ENCODE data around the gene MARS1.
A peak's percentile ranks its signal among the peaks of the same experiment; 100 is the strongest.
"Not testable (repeated sequence)": the region's sequence is repeated elsewhere in the genome, so short reads cannot be mapped to it uniquely, and the experiment has no call there.

The MARS1 gene

GRCh38 chr12:57487597-57488401 lies at the start of gene MARS1:
Gene MARS1, plus strand, starts transcription at chr12:57488068. Its CDS starts 23 bp downstream, at chr12:57488091.
- DNase-seq: peak; percentile 91

DNA sequence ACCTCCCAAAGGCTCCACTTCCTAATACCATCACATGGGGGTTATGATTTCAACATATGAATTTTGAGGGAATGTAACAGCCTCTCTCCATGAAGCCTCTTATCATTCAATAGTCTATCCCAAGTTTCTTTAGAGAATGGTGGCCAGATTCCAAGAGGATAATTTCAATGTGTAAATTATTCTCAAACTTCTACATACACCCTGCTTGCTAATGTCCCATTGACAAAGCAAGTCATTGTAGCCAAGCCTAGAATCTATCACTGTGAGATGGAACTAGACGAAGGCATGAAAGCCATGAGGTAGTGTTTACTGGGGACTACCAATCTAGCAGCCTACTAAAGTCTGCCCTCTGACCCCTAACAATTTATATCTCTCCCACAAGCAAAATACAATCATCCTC lies 49.5 kb upstream of the MARS1 start:
- DNase-seq: no peak

DNA sequence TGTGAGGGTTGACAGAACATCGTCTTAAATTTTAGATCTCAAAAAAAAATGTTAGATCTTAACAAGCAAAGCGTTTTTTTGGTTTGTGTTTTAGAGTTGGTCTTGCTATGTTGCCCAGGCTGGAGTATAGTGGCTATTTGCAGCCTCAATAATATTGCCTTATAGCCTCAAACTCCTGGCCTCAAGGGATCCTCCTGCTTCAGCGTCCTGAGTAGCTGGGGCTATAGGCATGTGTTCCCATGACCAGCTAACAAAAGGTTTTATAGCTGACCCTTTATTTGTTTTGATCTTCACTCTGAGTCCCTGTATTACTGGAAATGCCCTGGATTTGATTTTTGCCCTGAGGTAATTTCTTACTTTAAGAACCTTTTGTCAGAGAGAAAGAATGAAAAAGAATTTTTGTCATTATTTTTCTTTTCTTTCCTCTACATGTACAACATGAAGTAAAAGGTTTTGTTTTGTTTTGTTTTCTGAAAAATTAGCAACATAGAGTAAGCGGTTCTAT lies 48.1 kb upstream of the MARS1 start:
- DNase-seq: no peak

- DNase-seq: not testable (repeated sequence)
Measured at GRCh38 chr12:57441393-57441792, 46.5 kb upstream of the MARS1 start.

DNA sequence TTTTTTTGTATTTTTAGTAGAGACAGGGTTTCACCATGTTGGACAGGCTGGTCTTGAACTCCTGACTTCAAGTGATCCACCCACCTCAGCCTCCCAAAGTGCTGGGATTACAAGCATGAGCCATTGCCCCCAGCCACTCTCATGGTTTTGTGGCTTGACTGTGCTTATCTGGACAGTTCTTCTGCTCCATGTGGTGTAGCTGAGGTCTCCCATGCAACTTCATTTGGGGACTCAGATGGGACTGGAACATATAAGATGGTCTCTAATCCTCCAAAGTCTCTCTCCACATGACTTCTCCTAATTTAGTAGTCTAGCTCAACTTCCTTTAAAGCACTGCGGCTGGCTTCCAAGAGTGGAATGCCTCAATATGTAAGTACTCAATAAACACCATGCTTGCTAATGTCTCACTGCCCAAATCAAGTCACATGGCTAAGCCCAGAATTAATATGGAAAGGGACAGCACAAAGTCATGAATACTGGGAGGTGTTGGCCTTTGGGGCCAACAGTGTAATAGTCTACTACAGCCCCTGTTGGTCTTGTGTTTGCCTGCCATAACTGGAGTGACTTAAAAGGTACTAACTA lies 45.9 kb upstream of the MARS1 start:
- no peak for DNase-seq

- DNase-seq: not testable (repeated sequence)
Measured at GRCh38 chr12:57444337-57444736, 43.5 kb upstream of the MARS1 start.

GRCh38 chr12:57444744-57445143 lies 43.1 kb upstream of the MARS1 start:
- no peak for DNase-seq

DNA sequence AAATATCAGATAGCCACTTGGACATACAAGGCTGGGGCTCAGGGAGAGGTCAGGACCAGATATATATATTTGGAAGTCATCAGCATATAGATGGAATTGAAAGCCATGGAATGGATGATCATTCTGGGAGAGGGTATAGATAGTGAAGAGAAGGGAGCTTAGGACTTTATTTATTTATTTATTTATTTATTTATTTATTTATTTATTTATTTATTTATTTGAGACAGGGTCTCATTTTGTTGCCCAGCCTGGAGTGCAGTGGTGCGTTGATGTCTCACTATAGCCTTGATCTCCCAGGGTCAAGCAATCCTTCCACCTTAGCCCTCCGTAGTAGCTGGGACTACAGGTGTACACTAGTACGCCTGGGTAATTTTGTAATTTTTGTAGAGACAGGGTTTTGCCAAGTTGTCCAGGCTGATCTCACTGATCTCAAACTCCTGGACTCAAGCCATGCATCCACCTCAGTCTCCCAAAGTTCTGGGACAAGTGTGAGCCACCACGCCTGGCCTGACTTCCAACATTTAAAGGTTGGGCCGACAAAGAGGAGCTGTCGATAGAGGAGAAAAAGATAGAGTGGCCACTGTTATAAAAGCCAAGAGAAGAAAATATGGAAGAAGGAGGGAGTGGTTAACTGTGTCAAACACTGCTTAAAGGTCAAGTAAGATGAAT lies 41.4 kb upstream of the MARS1 start:
- DNase-seq: no peak

- DNase-seq: no peak
Measured at GRCh38 chr12:57448669-57449068, 39.2 kb upstream of the MARS1 start.

DNA sequence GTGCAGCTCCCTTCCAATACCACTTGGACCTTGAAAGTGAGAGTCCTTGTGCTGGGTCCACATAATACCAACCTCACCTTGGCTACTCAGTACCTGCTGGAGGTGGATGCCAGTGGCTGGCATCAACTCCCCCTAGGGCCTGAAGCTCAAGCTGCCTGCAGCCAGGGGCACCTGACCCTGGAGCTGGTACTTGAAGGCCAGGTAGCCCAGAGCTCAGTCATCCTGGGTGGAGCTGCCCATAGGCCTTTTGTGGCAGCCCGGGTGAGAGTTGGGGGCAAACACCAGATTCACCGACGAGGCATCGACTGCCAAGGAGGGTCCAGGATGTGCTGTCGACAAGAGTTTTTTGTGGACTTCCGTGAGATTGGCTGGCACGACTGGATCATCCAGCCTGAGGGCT lies 38.5 kb upstream of the MARS1 start:
- DNase-seq: no peak

DNA sequence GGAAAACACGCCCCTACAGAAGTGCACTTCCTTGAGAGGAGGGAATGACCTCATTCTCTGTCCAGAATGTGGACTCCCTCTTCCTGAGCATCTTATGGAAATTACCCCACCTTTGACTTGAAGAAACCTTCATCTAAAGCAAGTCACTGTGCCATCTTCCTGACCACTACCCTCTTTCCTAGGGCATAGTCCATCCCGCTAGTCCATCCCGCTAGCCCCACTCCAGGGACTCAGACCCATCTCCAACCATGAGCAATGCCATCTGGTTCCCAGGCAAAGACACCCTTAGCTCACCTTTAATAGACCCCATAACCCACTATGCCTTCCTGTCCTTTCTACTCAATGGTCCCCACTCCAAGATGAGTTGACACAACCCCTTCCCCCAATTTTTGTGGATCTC lies 37.8 kb upstream of the MARS1 start:
- no peak for DNase-seq

DNA sequence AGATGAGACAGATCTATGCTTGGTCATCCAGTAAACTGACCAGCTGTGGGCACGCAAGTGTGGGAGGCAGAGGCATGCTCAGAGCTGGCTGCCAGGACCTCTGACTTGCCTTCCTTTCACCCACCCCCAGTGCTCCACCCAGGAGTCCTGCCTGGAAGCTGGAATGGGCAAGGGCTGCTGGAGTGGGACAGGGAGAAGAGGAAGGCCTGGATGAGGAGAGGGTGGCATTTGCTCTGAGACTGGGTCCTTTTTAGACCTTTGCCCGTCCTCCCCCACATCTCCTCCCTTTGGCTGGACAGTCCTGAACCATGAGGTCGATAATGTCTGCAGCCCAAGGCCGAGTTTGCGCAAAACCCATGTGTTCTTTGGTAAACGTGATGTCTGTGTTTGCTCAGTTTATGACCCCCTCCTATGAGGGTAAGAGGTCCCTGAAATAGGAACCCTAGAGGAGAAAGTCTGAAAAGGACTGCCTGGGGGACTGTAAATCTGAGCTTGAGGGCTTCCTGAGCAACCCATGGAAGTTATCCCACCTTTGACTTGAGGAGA lies 36.6 kb upstream of the MARS1 start:
- DNase-seq: no peak

DNA sequence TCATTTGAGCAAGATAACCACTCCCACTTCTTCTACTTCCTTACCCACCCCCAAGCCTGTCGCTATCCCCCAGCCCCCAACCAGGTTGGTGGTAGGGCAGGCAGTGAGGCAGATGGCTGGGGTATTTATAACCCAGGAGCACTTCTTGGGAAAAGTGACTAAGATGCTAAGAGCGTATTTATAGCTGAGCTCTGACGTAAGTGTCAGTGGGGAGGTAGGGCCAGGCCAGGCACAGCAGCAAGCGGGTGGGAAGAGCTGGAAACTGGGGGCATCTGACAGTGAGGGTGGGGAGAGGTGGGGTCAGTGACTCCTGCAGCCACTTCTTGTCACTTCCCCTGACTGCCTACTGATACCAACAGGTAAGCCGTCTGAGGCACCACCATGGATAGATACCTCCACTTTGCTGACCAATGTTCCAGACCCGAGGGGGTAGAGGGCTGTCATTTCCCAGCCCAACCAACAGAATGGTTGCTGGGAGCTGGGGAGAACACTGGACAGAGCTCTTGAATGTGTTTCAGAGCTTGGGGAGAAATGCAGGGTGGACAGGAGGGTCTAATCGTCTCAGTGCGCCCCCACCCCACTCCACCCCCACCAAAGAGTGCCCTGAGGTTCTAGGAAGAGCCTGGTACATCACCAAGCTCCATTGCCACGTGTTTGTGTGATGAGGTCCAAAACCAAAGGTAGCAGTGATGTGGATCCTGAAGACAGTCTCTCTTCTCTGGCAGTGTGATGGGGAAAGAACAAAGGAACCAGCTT lies 35.5 kb upstream of the MARS1 start:
- no peak for DNase-seq

DNA sequence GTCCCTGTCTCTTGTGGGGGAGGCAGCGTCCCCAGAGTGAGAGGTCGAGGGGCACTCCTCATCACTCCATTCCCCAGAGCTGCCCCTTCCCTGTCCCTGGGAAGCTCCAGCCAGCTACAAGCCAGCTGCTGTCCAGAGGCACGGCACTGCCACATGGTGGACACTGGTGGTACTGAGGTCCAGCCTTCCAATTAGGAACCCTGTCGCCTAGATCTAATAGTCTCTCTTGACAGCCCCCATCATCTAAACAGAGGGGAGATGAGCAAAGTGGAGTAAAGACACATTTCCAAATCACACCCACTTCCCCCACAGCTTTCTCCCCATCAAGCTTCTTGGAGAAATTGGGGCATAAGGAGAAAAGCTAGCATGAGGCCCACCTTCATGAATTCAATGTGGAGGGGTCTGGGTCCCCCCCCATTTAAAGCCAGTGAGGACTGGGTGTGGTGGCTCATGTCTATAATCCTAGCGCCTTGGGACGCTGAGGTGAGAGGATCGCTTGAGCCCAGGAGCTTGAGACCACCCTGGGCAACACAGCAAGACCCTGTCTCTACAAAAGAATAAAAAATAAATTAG lies 34.8 kb upstream of the MARS1 start:
- DNase-seq: peak; percentile 58

GRCh38 chr12:57454213-57454565 lies 33.7 kb upstream of the MARS1 start:
- DNase-seq: no peak

DNA sequence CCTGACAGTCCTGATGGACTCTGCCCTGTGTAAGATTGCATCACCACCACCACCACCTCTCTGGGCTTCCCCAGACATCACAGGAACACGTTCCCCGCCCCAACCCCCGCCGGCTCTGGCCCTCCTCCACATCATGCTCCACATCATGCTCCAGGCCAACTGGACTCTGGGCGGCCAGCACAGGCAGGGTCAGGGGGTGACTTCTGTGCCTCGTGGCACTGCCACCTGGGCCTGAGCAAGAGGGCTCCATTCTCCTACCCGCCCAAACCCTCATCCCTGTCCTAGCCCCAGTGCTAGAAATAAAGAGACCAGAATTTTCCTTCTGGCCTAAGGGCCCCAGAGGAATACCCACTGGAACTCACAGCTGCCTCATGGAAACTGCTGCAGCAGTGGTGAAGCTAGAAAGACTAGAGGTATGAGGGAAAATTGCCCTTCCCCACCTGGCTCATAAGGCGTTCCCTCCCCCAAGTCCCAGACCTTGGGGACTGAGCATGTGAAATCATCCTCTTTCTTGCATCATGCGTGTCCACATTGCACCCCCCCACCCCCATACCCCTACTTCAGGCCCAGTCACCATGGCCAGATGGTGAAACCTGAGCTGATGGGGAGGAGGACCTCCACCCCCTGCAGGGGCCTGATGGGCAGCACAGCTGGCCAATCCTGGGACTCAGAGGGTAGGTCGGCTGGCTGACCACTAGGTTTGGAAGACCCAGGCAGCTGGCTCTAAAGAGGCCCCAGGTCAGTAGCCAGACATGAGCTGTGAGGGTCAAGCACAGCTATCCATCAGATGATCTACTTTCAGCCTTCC lies 33.1 kb upstream of the MARS1 start, which contains the start of gene INHBE:
INHBE (plus strand) TSS at position 742 of the 808 bp plus-strand sequence. CDS start 230 bp downstream, outside the sequence.
- no peak for DNase-seq

GRCh38 chr12:57455374-57456144 lies 32.3 kb upstream of the MARS1 start:
- no peak for DNase-seq

DNA sequence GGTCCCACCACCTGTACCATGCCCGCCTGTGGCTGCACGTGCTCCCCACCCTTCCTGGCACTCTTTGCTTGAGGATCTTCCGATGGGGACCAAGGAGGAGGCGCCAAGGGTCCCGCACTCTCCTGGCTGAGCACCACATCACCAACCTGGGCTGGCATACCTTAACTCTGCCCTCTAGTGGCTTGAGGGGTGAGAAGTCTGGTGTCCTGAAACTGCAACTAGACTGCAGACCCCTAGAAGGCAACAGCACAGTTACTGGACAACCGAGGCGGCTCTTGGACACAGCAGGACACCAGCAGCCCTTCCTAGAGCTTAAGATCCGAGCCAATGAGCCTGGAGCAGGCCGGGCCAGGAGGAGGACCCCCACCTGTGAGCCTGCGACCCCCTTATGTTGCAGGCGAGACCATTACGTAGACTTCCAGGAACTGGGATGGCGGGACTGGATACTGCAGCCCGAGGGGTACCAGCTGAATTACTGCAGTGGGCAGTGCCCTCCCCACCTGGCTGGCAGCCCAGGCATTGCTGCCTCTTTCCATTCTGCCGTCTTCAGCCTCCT lies 31.6 kb upstream of the MARS1 start:
- DNase-seq: no peak

GRCh38 chr12:57456737-57457490 lies 31.0 kb upstream of the MARS1 start:
- no peak for DNase-seq

GRCh38 chr12:57458665-57459054 lies 29.2 kb upstream of the MARS1 start:
- no peak for DNase-seq
